GM12878 (cell line): ENCODE measurements around the gene DCAF5. TPM values are rescaled to one million over a fixed set of nuclear protein-coding genes. Genes with fewer than 3 reads are reported as not detected.

Experiments used
- ATAC-seq: fragments of 200-7000 bp; cut with Tn5 transposase; 3 replicates; pipeline ENCODE4 v1.9.1; 2020; ENCODE audit warnings: mild to moderate bottlenecking, moderate library complexity
- BruUV-seq: library from RNA; stranded (reverse); fragments of 400-500 nt; replicated peaks from 2 replicates; lab custom pipeline; 2021; lab: Mats Ljungman, UMichigan
- CTCF ChIA-PET: fragments of 300-600 bp; sonication (Branson Sonifier 250); formaldehyde crosslinking; extraction: SDS; loops from one replicate; lab custom pipeline; 2021; ENCODE audit warnings: inconsistent platforms; lab: Yijun Ruan, JAX
- POLR2A ChIA-PET: fragments of 350-600 bp; formaldehyde crosslinking; extraction: SDS; loops from one replicate; lab custom pipeline; 2021; ENCODE audit warnings: inconsistent platforms; lab: Charles Lee
- RAD21 ChIA-PET: fragments of 300-600 bp; sonication (Branson Sonifier 250); formaldehyde crosslinking; loops from one replicate; lab custom pipeline; 2023; ENCODE audit warnings: antibody characterized with exemption; ENCODE audit not compliant: unreplicated experiment; lab: Charles Lee
- SMC1A ChIA-PET: fragments of 300-600 bp; sonication (Branson Sonifier 250); formaldehyde crosslinking; loops from one replicate; lab custom pipeline; 2023; ENCODE audit not compliant: unreplicated experiment, uncharacterized antibody; lab: Charles Lee
- DNase-seq: peaks from one replicate; pipeline ENCODE4 v3.0.0-alpha.2; 2011; ENCODE audit warnings: low read depth, low spot score
- FAIRE-seq: peaks from 3 replicates; lab custom pipeline; 2011; peaks lifted over from hg19 to GRCh38; lab: Jason Lieb, UNC
- H2AFZ ChIP-seq: 2 replicates; pipeline ENCODE4 v1.6.0; 2011; ENCODE audit warnings: low read depth, low read length, control low read depth; ENCODE audit not compliant: control insufficient read depth
- H3K27ac ChIP-seq: 2 replicates; pipeline ENCODE4 v1.5.1; 2011; ENCODE audit warnings: control low read depth; ENCODE audit not compliant: control insufficient read depth, insufficient read depth
- H3K27me3 ChIP-seq, 2 experiments: replicated peaks in 1 of 2; 2 replicates each; pipeline versions ENCODE4 v1.6.0 to v1.6.1; 2011; ENCODE audit warnings: low read length in 1 of 2; ENCODE audit not compliant: control insufficient read depth in 2 of 2, insufficient read depth in 2 of 2
- H3K36me3 ChIP-seq, 2 experiments: 2 replicates each; pipeline ENCODE4 v1.5.1; 2011; ENCODE audit warnings: low read length in 1 of 2; ENCODE audit not compliant: control insufficient read depth in 2 of 2, insufficient read depth in 2 of 2
- H3K4me1 ChIP-seq: 2 replicates; pipeline ENCODE4 v1.6.1; 2011; ENCODE audit warnings: mild to moderate bottlenecking, low read length, moderate library complexity, mixed read lengths; ENCODE audit not compliant: control insufficient read depth, insufficient read depth
- H3K4me2 ChIP-seq: 2 replicates; pipeline ENCODE4 v1.6.0; 2011; ENCODE audit warnings: control low read depth; ENCODE audit not compliant: control insufficient read depth, insufficient read depth
- H3K4me3 ChIP-seq: fragments of 200-600 bp; sonication (generic); 2 replicates; pipeline ENCODE4 v1.5.1; 2016
- H3K79me2 ChIP-seq: 2 replicates; pipeline ENCODE4 v1.6.0; 2011; ENCODE audit warnings: low read length; ENCODE audit not compliant: control insufficient read depth, insufficient read depth
- H3K9ac ChIP-seq: 2 replicates; pipeline ENCODE4 v1.8.0; 2011; ENCODE audit warnings: low read length, control low read depth, mixed read lengths; ENCODE audit not compliant: control insufficient read depth, insufficient read depth
- H3K9me3 ChIP-seq: replicated peaks from 3 replicates; pipeline ENCODE4 v1.5.1; 2011; ENCODE audit warnings: mild to moderate bottlenecking, low read length; ENCODE audit not compliant: control insufficient read depth, insufficient read depth
- H4K20me1 ChIP-seq: 2 replicates; pipeline ENCODE4 v1.6.0; 2011; ENCODE audit not compliant: control insufficient read depth, insufficient read depth
- ATF3 ChIP-seq: IDR thresholded peaks from 2 replicates; pipeline ENCODE4 v1.6.1; 2011; ENCODE audit warnings: low read depth, mild to moderate bottlenecking, low read length, moderate library complexity, borderline replicate concordance; ENCODE audit errors: extremely low read depth
- CBX5 ChIP-seq: sonication (generic); IDR thresholded peaks from 2 replicates; pipeline ENCODE4 v1.6.1; 2016; ENCODE audit warnings: low read depth, moderate library complexity, mild to moderate bottlenecking, inconsistent platforms
- CHD4 ChIP-seq: fragments of 200-600 bp; sonication (generic); IDR thresholded peaks from 2 replicates; pipeline ENCODE4 v1.6.1; 2016; ENCODE audit warnings: mild to moderate bottlenecking
- E2F8 ChIP-seq: fragments of 450-650 bp; IDR thresholded peaks from 2 replicates; pipeline ENCODE4 v1.6.1; 2018; ENCODE audit warnings: mild to moderate bottlenecking, low read depth, moderate library complexity; ENCODE audit not compliant: partially characterized antibody
- ETV6 ChIP-seq, 2 experiments: fragments of 450-650 bp in 1 of 2; IDR thresholded peaks in 1 of 2; conservative IDR thresholded peaks in 1 of 2; 2 replicates each; pipeline ENCODE4 v1.6.1; 2014; ENCODE audit warnings: antibody characterized with exemption in 1 of 2, borderline replicate concordance in 1 of 2, low read depth in 1 of 2, mild to moderate bottlenecking in 1 of 2, moderate library complexity in 1 of 2
- EZH2 ChIP-seq: IDR thresholded peaks from 2 replicates; pipeline ENCODE4 v1.6.1; 2012; ENCODE audit warnings: low read depth, mild to moderate bottlenecking, control low read depth, inconsistent platforms, low read length, borderline replicate concordance; ENCODE audit not compliant: control insufficient read depth
- TCF12 ChIP-seq: IDR thresholded peaks from 2 replicates; pipeline ENCODE4 v1.6.1; 2011; ENCODE audit warnings: low read depth, mild to moderate bottlenecking, low read length
- ZNF207 ChIP-seq: fragments of 450-650 bp; IDR thresholded peaks from 2 replicates; pipeline ENCODE4 v1.6.1; 2014; ENCODE audit warnings: antibody characterized with exemption, mild to moderate bottlenecking, borderline replicate concordance
- ZZZ3 ChIP-seq: IDR thresholded peaks from 2 replicates; pipeline ENCODE4 v1.6.1; 2011; ENCODE audit warnings: low read depth; ENCODE audit not compliant: control insufficient read depth, insufficient read length
- WGBS: methylation state at CpG from one replicate; pipeline ENCODE4 v1.1.6; 2016; ENCODE audit warnings: low lambda C conversion rate; ENCODE audit not compliant: insufficient replicate concordance, insufficient coverage; ENCODE audit errors: missing lambda C conversion rate; 5-methylcytosine and 5-hydroxymethylcytosine counted together
- in situ Hi-C: fragments of 300-500 bp; cut with MboI; formaldehyde crosslinking; loops from 9 replicates; pipeline ENCODE4 v1.14.3; 2018; ENCODE audit warnings: mixed read lengths
- intact Hi-C: fragments of 100-400 bp; cut with micrococcal nuclease; formaldehyde crosslinking; loops from one replicate; pipeline ENCODE4 v1.14.2; 2022; ENCODE audit not compliant: unreplicated experiment
- polyA plus RNA-seq, 11 experiments: library from polyadenylated mRNA; depleted of rRNA in 4 of 11; unstranded in 6 of 11; stranded (reverse) in 5 of 11; fragments of >200 nt; fragmentation: Nextera tagmentation in 4 of 11; fragmentation: Illumina TruSeq in 1 of 11; extraction: Ambion mirVana in 4 of 11; extraction: Trizol in 1 of 11; gene quantifications; 1 replicate in 1 of 11; 2 replicates in 10 of 11; pipeline versions ENCODE4 v1.2.1 to v1.2.3, GENCODE V29; 2011 to 2016; ENCODE audit warnings: inconsistent platforms in 2 of 11, missing spikeins in 2 of 11, low read depth in 1 of 11
- total RNA-seq, 4 experiments: library from RNA; depleted of rRNA in 3 of 4; stranded (reverse); fragments of >200 nt in 3 of 4; fragmentation: Illumina TruSeq in 1 of 4; extraction: Trizol in 1 of 4; gene quantifications; 2 replicates each; pipeline versions ENCODE4 v1.2.1 to v1.2.3, GENCODE V29; 2013 to 2021
- TF ChIP-seq, protein P1 (sequence below): IDR thresholded peaks from 2 replicates; pipeline ENCODE4 v1.6.1; 2011; ENCODE audit warnings: borderline replicate concordance, low read depth, mild to moderate bottlenecking, moderate library complexity, low read length; ENCODE audit not compliant: insufficient read depth, poor library complexity, severe bottlenecking
- TF ChIP-seq, protein P2 (sequence below): fragments of 450-650 bp; IDR thresholded peaks from 2 replicates; pipeline ENCODE4 v1.6.1; 2017; ENCODE audit warnings: mild to moderate bottlenecking, low read depth, inconsistent platforms; ENCODE audit not compliant: poor library complexity, severe bottlenecking

Gene DCAF5
- total and polyA plus RNA-seq, 10 of the 15 experiments (the other 5 are each of a cell fraction or from before 2014, with no cell fraction given): 6.8 to 38.1 (median 19.1) TPM

DNA sequence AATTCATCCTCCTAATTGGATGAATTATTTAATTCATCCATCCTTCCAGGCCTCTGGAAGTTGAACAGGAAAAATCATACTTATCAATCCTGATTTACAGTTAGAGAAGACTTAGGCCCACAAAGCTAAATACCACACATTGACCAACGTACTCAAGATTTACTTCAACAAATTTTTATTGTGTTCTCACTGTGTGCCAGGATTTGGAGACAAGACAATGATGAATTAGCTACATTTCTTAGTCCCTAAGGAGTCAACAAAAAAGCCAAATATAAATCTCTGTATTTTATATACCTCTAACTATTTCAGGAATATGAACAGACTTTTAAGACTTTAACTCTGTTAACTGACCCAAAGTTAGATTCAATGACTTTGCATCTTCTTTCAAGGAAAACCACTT is 63.9 kb downstream of the DCAF5 start:
- ChIA-PET POLR2A (no interaction called here), RAD21 (interaction anchor here (1.5 kb wide), 1 partner anchor 176 kb away, joined by 3 read pairs; no protein-coding TSS in a partner anchor), SMC1A (interaction anchor here (1.3 to 2.8 kb wide), 2 partner anchors 15 to 177 kb away, joined by 3 to 16 read pairs; no protein-coding TSS in a partner anchor), CTCF (interaction anchor here (0.7 to 5.1 kb wide), 6 partner anchors 17 to 178 kb away, joined by 3 to 38 read pairs (median 6); no protein-coding TSS in a partner anchor)
- FAIRE-seq (no peak), ATAC-seq (no peak), DNase-seq (no peak)
- in situ Hi-C loops (no loop called here), intact Hi-C loops (no loop called here)
- H3K4me1 ChIP-seq: peaks cover 4% of the 10 kb centered on the region
- no peak overlapping the region for H3K4me2 ChIP-seq
- no TSS peak for BruUV-seq
- TF ChIP-seq TCF12: no peak
- TF ChIP-seq ZZZ3: no peak
- TF ChIP-seq, protein P1, sequence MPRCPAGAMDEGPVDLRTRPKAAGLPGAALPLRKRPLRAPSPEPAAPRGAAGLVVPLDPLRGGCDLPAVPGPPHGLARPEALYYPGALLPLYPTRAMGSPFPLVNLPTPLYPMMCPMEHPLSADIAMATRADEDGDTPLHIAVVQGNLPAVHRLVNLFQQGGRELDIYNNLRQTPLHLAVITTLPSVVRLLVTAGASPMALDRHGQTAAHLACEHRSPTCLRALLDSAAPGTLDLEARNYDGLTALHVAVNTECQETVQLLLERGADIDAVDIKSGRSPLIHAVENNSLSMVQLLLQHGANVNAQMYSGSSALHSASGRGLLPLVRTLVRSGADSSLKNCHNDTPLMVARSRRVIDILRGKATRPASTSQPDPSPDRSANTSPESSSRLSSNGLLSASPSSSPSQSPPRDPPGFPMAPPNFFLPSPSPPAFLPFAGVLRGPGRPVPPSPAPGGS: no peak
- TF ChIP-seq ZNF207: no peak
- no peak for TF ChIP-seq CHD4
- no peak for TF ChIP-seq ETV6 (conservative IDR thresholded peaks at IDR 0.05 in 1 of 2, IDR thresholded peaks at IDR 0.05 in 1 of 2; ENCODE audit: borderline replicate concordance in 1 of 2, low read depth in 1 of 2)
- no peak for TF ChIP-seq E2F8
- TF ChIP-seq ATF3: no peak
- TF ChIP-seq, protein P2, sequence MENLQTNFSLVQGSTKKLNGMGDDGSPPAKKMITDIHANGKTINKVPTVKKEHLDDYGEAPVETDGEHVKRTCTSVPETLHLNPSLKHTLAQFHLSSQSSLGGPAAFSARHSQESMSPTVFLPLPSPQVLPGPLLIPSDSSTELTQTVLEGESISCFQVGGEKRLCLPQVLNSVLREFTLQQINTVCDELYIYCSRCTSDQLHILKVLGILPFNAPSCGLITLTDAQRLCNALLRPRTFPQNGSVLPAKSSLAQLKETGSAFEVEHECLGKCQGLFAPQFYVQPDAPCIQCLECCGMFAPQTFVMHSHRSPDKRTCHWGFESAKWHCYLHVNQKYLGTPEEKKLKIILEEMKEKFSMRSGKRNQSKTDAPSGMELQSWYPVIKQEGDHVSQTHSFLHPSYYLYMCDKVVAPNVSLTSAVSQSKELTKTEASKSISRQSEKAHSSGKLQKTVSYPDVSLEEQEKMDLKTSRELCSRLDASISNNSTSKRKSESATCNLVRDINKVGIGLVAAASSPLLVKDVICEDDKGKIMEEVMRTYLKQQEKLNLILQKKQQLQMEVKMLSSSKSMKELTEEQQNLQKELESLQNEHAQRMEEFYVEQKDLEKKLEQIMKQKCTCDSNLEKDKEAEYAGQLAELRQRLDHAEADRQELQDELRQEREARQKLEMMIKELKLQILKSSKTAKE: no peak
- no peak for TF ChIP-seq CBX5
- no peak for TF ChIP-seq EZH2
- no peak overlapping the region for H2AFZ ChIP-seq
- no peaks in the 10 kb centered on the region for H3K9me3 ChIP-seq
- H3K9ac ChIP-seq: no peak overlapping the region
- WGBS: 90% methylated on average over 1 of the region's 1 CpG
- no peaks in the 10 kb centered on the region for H3K27me3 ChIP-seq
- H3K79me2 ChIP-seq: no peaks in the 10 kb centered on the region
- H4K20me1 ChIP-seq: no peaks in the 10 kb centered on the region
- no peak overlapping the region for H3K4me3 ChIP-seq
- H3K27ac ChIP-seq: no peak overlapping the region
- H3K36me3 ChIP-seq: peaks cover 7 to 24% of the 10 kb centered on the region in 2 experiments; a peak in 3 of 4 replicates
